ENCODE results near the gene KCND2. TPM values are rescaled to one million over a fixed set of nuclear protein-coding genes. Genes with fewer than 3 reads are reported as not detected.

KCND2 gene
- total and polyA plus RNA-seq, 2 of the 8 experiments (the other 6 are each of a cell fraction or from before 2014, with no cell fraction given) = 4.6 to 7.7 TPM

DNA sequence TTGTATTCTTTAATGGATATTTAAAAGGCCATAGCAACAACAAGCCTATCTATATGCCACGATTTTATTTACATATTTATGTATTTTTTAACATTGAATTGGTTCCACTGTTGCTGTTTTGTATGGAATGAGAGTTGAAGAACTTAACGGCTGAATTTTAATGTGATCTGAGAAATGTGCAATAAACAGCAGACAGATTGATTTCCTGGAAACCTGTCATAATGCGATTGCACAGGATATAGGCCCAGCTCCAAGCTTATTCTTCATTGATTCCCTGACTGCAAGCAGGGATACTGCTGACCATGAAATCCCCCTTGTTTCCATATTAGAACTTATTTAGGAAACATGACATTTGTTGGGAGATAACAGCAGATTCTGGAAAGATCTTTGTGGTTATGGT, 195.6 kb downstream of the KCND2 start:
- Histone ChIP-seq H3K23ac (ENCODE audit: insufficient read length) (no peak overlapping the region), H3K79me1 (ENCODE audit: low read depth, low read length) (no peaks in the 10 kb centered on the region), H3K9ac (replicated peaks in 1 of 4; ENCODE audit: extremely low read depth in 1 of 4, low read depth in 3 of 4, low read length in 3 of 4) (no peak overlapping the region), H3K56ac (replicated peaks; ENCODE audit: insufficient read length, low read depth, low read length) (no peak overlapping the region), H3K4ac (replicated peaks; ENCODE audit: insufficient read length, low read depth, low read length) (no peak overlapping the region), H2BK120ac (replicated peaks; ENCODE audit: low read depth, low read length) (no peak overlapping the region), H2BK15ac (ENCODE audit: low read length) (no peak overlapping the region), H3K4me2 (ENCODE audit: insufficient read depth in 1 of 2, low read depth in 2 of 2, low read length in 2 of 2) (no peak overlapping the region), H3K27ac (ENCODE audit: low read depth, low read length) (no peak overlapping the region), H3K18ac (ENCODE audit: extremely low read depth, low read length) (no peak overlapping the region), H3K4me1 (replicated peaks in 1 of 4; ENCODE audit: control insufficient read depth in 3 of 4, insufficient read depth in 4 of 4, low read length in 3 of 4) (no peaks in the 10 kb centered on the region), H2AK5ac (ENCODE audit: low read depth, low read length) (no peak overlapping the region), H4K8ac (ENCODE audit: extremely low read depth, insufficient read depth, low read length) (no peak overlapping the region), H2BK5ac (ENCODE audit: low read depth, low read length) (no peak overlapping the region), H2BK12ac (ENCODE audit: low read depth, low read length) (no peak overlapping the region), H4K20me1 (replicated peaks in 1 of 2; ENCODE audit: control insufficient read depth in 1 of 2, insufficient read depth in 2 of 2, low read length in 2 of 2) (no peaks in the 10 kb centered on the region), H4K91ac (replicated peaks; ENCODE audit: insufficient read length, low read length) (no peak overlapping the region), H3K23me2 (ENCODE audit: low read depth, low read length) (no peaks in the 10 kb centered on the region), H3K14ac (ENCODE audit: insufficient read length) (no peak overlapping the region), H3K27me3 (replicated peaks in 1 of 4; ENCODE audit: control insufficient read depth in 3 of 4, extremely low read depth in 1 of 4, insufficient read depth in 3 of 4, low read length in 3 of 4) (no peaks in the 10 kb centered on the region), H3K36me3 (ENCODE audit: control insufficient read depth in 2 of 4, insufficient read depth in 4 of 4, low read length in 3 of 4) (no peaks in the 10 kb centered on the region), H4K5ac (ENCODE audit: insufficient read length, low read depth, low read length) (no peak overlapping the region), H2AFZ (ENCODE audit: low read length) (no peak overlapping the region), H2BK20ac (ENCODE audit: low read length) (no peak overlapping the region), H3K4me3 (ENCODE audit: extremely low read depth in 1 of 4, insufficient read depth in 2 of 4, low read depth in 3 of 4, low read length in 4 of 4) (no peak overlapping the region), H3K79me2 (ENCODE audit: control insufficient read depth in 1 of 2, insufficient read depth in 2 of 2, low read length in 2 of 2) (no peaks in the 10 kb centered on the region), H3K9me3 (ENCODE audit: insufficient read depth in 2 of 2, low read depth in 1 of 2, low read length in 1 of 2) (no peaks in the 10 kb centered on the region)
- no peak for FAIRE-seq
- CTCF ChIA-PET (ENCODE audit: partially characterized antibody) = interaction anchor here (0.6 kb wide), 1 partner anchor 132 kb away, joined by 5 read pairs; no protein-coding TSS in a partner anchor
- DNase-seq (ENCODE audit: low read depth in 1 of 2, low spot score in 2 of 2) = no peak
- TF ChIP-seq TBP (IDR thresholded peaks at IDR 0.05; ENCODE audit: low read depth, low read length) = no peak
- no peak for TF ChIP-seq RBBP5 (IDR thresholded peaks at IDR 0.05; ENCODE audit: borderline replicate concordance, low read depth, low read length)
- no peak for TF ChIP-seq SIN3A (conservative IDR thresholded peaks at IDR 0.05 in 1 of 2, IDR thresholded peaks at IDR 0.05 in 1 of 2; ENCODE audit: low read depth in 1 of 2, low read length in 2 of 2)
- TF ChIP-seq YY1 (IDR thresholded peaks at IDR 0.05; ENCODE audit: low read depth, low read length) = no peak
- TF ChIP-seq CHD1 (IDR thresholded peaks at IDR 0.05; ENCODE audit: low read depth, low read length) = no peak
- TF ChIP-seq CBX5 (IDR thresholded peaks at IDR 0.05; ENCODE audit: low read depth, low read length) = no peak
- no peak for TF ChIP-seq PHF8 (conservative IDR thresholded peaks at IDR 0.05; ENCODE audit: low read depth, low read length)
- TF ChIP-seq POU5F1 (IDR thresholded peaks at IDR 0.05; ENCODE audit: low read depth, low read length) = no peak
- no peak for TF ChIP-seq NANOG (IDR thresholded peaks at IDR 0.05; ENCODE audit: insufficient read depth, low read depth, low read length, poor library complexity, severe bottlenecking)
- TF ChIP-seq CBX8 (IDR thresholded peaks at IDR 0.05; ENCODE audit: borderline replicate concordance, low read depth, low read length) = no peak
- POLR2A ChIA-PET (ENCODE audit: partially characterized antibody) = interaction anchor here (1.1 kb wide), 1 partner anchor 10 kb away, joined by 3 read pairs; no protein-coding TSS in a partner anchor
- WGBS, 2 experiments (ENCODE audit: extremely low coverage in 1 of 2, insufficient coverage in 1 of 2, insufficient read length in 1 of 2, insufficient replicate concordance in 2 of 2, low coverage in 1 of 2, low lambda C conversion rate in 2 of 2, missing lambda C conversion rate in 1 of 2) = 82% methylated on average over 3 of the region's 3 CpGs; no CpG with 5 or more reads in 1 of the 2 experiments
